IMR-90 (cell line): ENCODE data around the gene IFNL1. TPM values are rescaled to one million over a fixed set of nuclear protein-coding genes. Genes with fewer than 3 reads are reported as not detected.

Experiments used
- ATAC-seq: fragments of 200-7000 bp; cut with Tn5 transposase; 2 replicates; pipeline ENCODE4 v1.9.1; 2020; ENCODE audit warnings: low read depth, mild to moderate bottlenecking, moderate library complexity
- BruUV-seq: library from RNA; stranded (reverse); fragments of 400-500 nt; replicated peaks from 2 replicates; lab custom pipeline; 2021; lab: Mats Ljungman, UMichigan
- CTCF ChIA-PET: fragments of 300-600 bp; formaldehyde crosslinking; extraction: SDS; loops from one replicate; lab custom pipeline; 2021; ENCODE audit warnings: antibody characterized with exemption; lab: Yijun Ruan, JAX
- POLR2A ChIA-PET: fragments of 300-600 bp; sonication (Branson Sonifier 250); formaldehyde crosslinking; loops from one replicate; lab custom pipeline; 2022; ENCODE audit warnings: antibody characterized with exemption; ENCODE audit not compliant: unreplicated experiment; lab: Charles Lee
- DNase-seq: peaks from one replicate; pipeline ENCODE4 v3.0.0; 2013
- H2AFZ ChIP-seq: replicated peaks from 2 replicates; pipeline ENCODE3; 2013; ENCODE audit warnings: low read length, mild to moderate bottlenecking; ENCODE audit not compliant: poor library complexity
- H2AK5ac ChIP-seq: 2 replicates; pipeline ENCODE4 v1.6.1; 2013; ENCODE audit warnings: low read depth, low read length, inconsistent platforms
- H2AK9ac ChIP-seq: replicated peaks from 2 replicates; pipeline ENCODE3; 2013; ENCODE audit warnings: mild to moderate bottlenecking, low read depth, low read length, moderate library complexity; ENCODE audit not compliant: poor library complexity
- H2BK120ac ChIP-seq: 2 replicates; pipeline ENCODE4 v1.6.1; 2013; ENCODE audit warnings: low read depth, low read length, inconsistent platforms
- H2BK15ac ChIP-seq: 3 replicates; pipeline ENCODE4 v1.6.1; 2013; ENCODE audit warnings: low read depth, low read length, inconsistent platforms
- H2BK20ac ChIP-seq: 2 replicates; pipeline ENCODE4 v1.6.1; 2013; ENCODE audit warnings: low read depth, mild to moderate bottlenecking, inconsistent platforms, low read length, moderate library complexity
- H2BK5ac ChIP-seq: 2 replicates; pipeline ENCODE4 v1.6.1; 2013; ENCODE audit warnings: mild to moderate bottlenecking, low read depth, low read length, inconsistent platforms; ENCODE audit not compliant: poor library complexity, severe bottlenecking
- H3K14ac ChIP-seq: replicated peaks from 2 replicates; pipeline ENCODE4 v1.6.1; 2013; ENCODE audit warnings: low read depth, low read length, inconsistent platforms
- H3K18ac ChIP-seq: 2 replicates; pipeline ENCODE4 v1.6.1; 2013; ENCODE audit warnings: low read depth, low read length, control low read depth
- H3K23ac ChIP-seq: 2 replicates; pipeline ENCODE4 v1.6.1; 2013; ENCODE audit warnings: low read depth, low read length, inconsistent platforms
- H3K27ac ChIP-seq: 2 replicates; pipeline ENCODE4 v1.5.1; 2013; ENCODE audit warnings: mild to moderate bottlenecking, control low read depth, low read length; ENCODE audit not compliant: insufficient read depth
- H3K27me3 ChIP-seq: 2 replicates; pipeline ENCODE4 v1.6.1; 2013; ENCODE audit warnings: low read length; ENCODE audit not compliant: control insufficient read depth, insufficient read depth
- H3K36me3 ChIP-seq: 2 replicates; pipeline ENCODE4 v1.6.1; 2013; ENCODE audit warnings: low read length, mixed read lengths; ENCODE audit not compliant: control insufficient read depth, insufficient read depth
- H3K4ac ChIP-seq: 2 replicates; pipeline ENCODE4 v1.6.1; 2013; ENCODE audit warnings: low read depth, low read length, inconsistent platforms
- H3K4me1 ChIP-seq: 2 replicates; pipeline ENCODE4 v1.6.1; 2013; ENCODE audit warnings: low read length, mixed read lengths; ENCODE audit not compliant: control insufficient read depth, insufficient read depth
- H3K4me2 ChIP-seq: 2 replicates; pipeline ENCODE4 v1.6.1; 2013; ENCODE audit warnings: low read depth, mild to moderate bottlenecking, control low read depth, low read length, moderate library complexity
- H3K4me3 ChIP-seq: 2 replicates; pipeline ENCODE4 v1.5.1; 2013; ENCODE audit warnings: low read depth, mild to moderate bottlenecking, control low read depth, low read length, moderate library complexity; ENCODE audit not compliant: insufficient read depth
- H3K56ac ChIP-seq: 2 replicates; pipeline ENCODE4 v1.6.1; 2013; ENCODE audit warnings: low read length, inconsistent platforms; ENCODE audit not compliant: insufficient read depth; ENCODE audit errors: extremely low read depth
- H3K79me1 ChIP-seq, 2 experiments: 2 replicates each; pipeline ENCODE4 v1.6.1; 2013; ENCODE audit warnings: low read length in 2 of 2, inconsistent platforms in 1 of 2, low read depth in 1 of 2
- H3K9ac ChIP-seq: 2 replicates; pipeline ENCODE4 v1.6.1; 2013; ENCODE audit warnings: low read depth, low read length, control low read depth
- H3K9me1 ChIP-seq: 2 replicates; pipeline ENCODE4 v1.6.1; 2013; ENCODE audit warnings: low read length, inconsistent platforms; ENCODE audit not compliant: insufficient read depth
- H3K9me3 ChIP-seq: 2 replicates; pipeline ENCODE4 v1.6.1; 2013; ENCODE audit warnings: low read length; ENCODE audit not compliant: control insufficient read depth, insufficient read depth
- H4K20me1 ChIP-seq: 2 replicates; pipeline ENCODE4 v1.6.1; 2013; ENCODE audit warnings: low read length, inconsistent platforms; ENCODE audit not compliant: insufficient read depth
- H4K5ac ChIP-seq: 2 replicates; pipeline ENCODE4 v1.6.1; 2013; ENCODE audit warnings: mild to moderate bottlenecking, low read depth, low read length, control low read depth
- H4K8ac ChIP-seq, 2 experiments: 2 replicates each; pipeline ENCODE4 v1.6.1; 2013; ENCODE audit warnings: low read depth in 2 of 2, low read length in 2 of 2, control low read depth in 1 of 2, inconsistent platforms in 1 of 2
- H4K91ac ChIP-seq: 2 replicates; pipeline ENCODE4 v1.6.1; 2013; ENCODE audit warnings: low read depth, low read length, inconsistent platforms; ENCODE audit not compliant: insufficient read depth
- CTCF ChIP-seq: conservative IDR thresholded peaks from 2 replicates; pipeline ENCODE4 v1.5.1; 2012; ENCODE audit warnings: mild to moderate bottlenecking, low read depth, low read length, improper control_type of control experiment
- MAZ ChIP-seq: IDR thresholded peaks from 2 replicates; pipeline ENCODE4 v1.6.1; 2012; ENCODE audit warnings: low read depth, mild to moderate bottlenecking, low read length, improper control_type of control experiment, moderate library complexity, borderline replicate concordance
- WGBS, 2 experiments: methylation state at CpG; one replicate each; pipeline versions ENCODE4 v1.1.5 to v1.1.7; 2013; ENCODE audit warnings: missing lambda C conversion rate in 2 of 2; ENCODE audit not compliant: insufficient read length in 1 of 2; ENCODE audit errors: extremely low coverage in 2 of 2; 5-methylcytosine and 5-hydroxymethylcytosine counted together
- dilution Hi-C: fragments of 300-500 bp; cut with HindIII; formaldehyde crosslinking; loops from one replicate; pipeline ENCODE4 v1.14.3; 2018; ENCODE audit warnings: low sequenced_read_pairs; ENCODE audit not compliant: unreplicated experiment
- in situ Hi-C: fragments of 300-500 bp; cut with MboI; formaldehyde crosslinking; loops from 3 replicates; pipeline ENCODE4 v1.14.3; 2019; ENCODE audit warnings: low sequenced_read_pairs, inconsistent platforms, mixed read lengths
- intact Hi-C: fragments of 100-400 bp; cut with micrococcal nuclease; formaldehyde crosslinking; loops from 2 replicates; pipeline ENCODE4 v1.10.0; 2022
- polyA plus RNA-seq, 3 experiments: library from polyadenylated mRNA; depleted of rRNA; stranded (reverse); fragments of >200 nt; gene quantifications; 2 replicates each; pipeline ENCODE4 v1.2.3, GENCODE V29; 2012; ENCODE audit warnings: low replicate concordance in 1 of 3
- total RNA-seq: library from RNA; depleted of rRNA; stranded (reverse); fragments of >200 nt; gene quantifications from 2 replicates; pipeline ENCODE4 v1.2.3, GENCODE V29; 2012
- TF ChIP-seq, protein P1 (sequence below): fragments of 150-350 bp; IDR thresholded peaks from 2 replicates; pipeline ENCODE4 v1.6.1; 2017; ENCODE audit warnings: mild to moderate bottlenecking, antibody characterized with exemption, low read length, low read depth

IFNL1 gene
- total and polyA plus RNA-seq, 2 of the 4 experiments (the other 2 are of a cell fraction): not detected

- H3K4me2 ChIP-seq: no peak overlapping the region
- no peaks in the 10 kb centered on the region; the same call in 1 of the 2 replicates for H3K4me1 ChIP-seq
- H2BK15ac ChIP-seq: no peak overlapping the region
- DNase-seq: no peak
- H3K9me3 ChIP-seq: peaks cover 8% of the 10 kb centered on the region
- H3K14ac ChIP-seq: no peak overlapping the region
- intact Hi-C loops: no loop called here
- no peak overlapping the region for H4K5ac ChIP-seq
- no peak for ATAC-seq
- no peak overlapping the region for H2BK120ac ChIP-seq
- H3K36me3 ChIP-seq: no peaks in the 10 kb centered on the region
- in situ Hi-C loops: no loop called here
- no peak overlapping the region for H3K27ac ChIP-seq
- no peak overlapping the region for H2BK5ac ChIP-seq
- WGBS, 2 experiments: no CpG with 5 or more reads among the region's 6 CpGs
- H3K4ac ChIP-seq: no peak overlapping the region
- no peaks in the 10 kb centered on the region; the same call in 1 of the 2 replicates for H4K20me1 ChIP-seq
- no peaks in the 10 kb centered on the region for H3K79me1 ChIP-seq
- no peak overlapping the region for H2AFZ ChIP-seq
- no peak overlapping the region for H4K8ac ChIP-seq
- ChIA-PET CTCF (no interaction called here), POLR2A (no interaction called here)
- no peak for TF ChIP-seq MAZ
- TF ChIP-seq CTCF: no peak
- TF ChIP-seq, protein P1, sequence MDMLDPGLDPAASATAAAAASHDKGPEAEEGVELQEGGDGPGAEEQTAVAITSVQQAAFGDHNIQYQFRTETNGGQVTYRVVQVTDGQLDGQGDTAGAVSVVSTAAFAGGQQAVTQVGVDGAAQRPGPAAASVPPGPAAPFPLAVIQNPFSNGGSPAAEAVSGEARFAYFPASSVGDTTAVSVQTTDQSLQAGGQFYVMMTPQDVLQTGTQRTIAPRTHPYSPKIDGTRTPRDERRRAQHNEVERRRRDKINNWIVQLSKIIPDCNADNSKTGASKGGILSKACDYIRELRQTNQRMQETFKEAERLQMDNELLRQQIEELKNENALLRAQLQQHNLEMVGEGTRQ: no peak
- no peak overlapping the region for H3K18ac ChIP-seq
- H3K23ac ChIP-seq: no peak overlapping the region
- dilution Hi-C loops: no loop called here
- BruUV-seq: no TSS peak
- peaks cover 76% of the 10 kb centered on the region for H3K27me3 ChIP-seq
- no peak overlapping the region for H3K4me3 ChIP-seq
- no peak overlapping the region for H3K9ac ChIP-seq
- H4K91ac ChIP-seq: no peak overlapping the region
- H2BK20ac ChIP-seq: no peak overlapping the region
- H2AK9ac ChIP-seq: no peak overlapping the region
- no peak overlapping the region for H3K56ac ChIP-seq
- no peak overlapping the region for H2AK5ac ChIP-seq
- no peaks in the 10 kb centered on the region; the same call in 1 of the 2 replicates for H3K9me1 ChIP-seq
Observed at GRCh38 chr19:39304701-39305571, 8.7 kb downstream of the IFNL1 start.
